Mesenchymal stem cell (in vitro differentiated cells and primary cell): ENCODE data around the gene FARP2.
"Not testable (repeated sequence)": the region's sequence is repeated elsewhere in the genome, so short reads cannot be mapped to it uniquely, and the experiment has no call there.

Experiments
- DNase-seq: peaks from one replicate; pipeline ENCODE4 v3.0.0-alpha.2; 2013
- H2AFZ ChIP-seq: one replicate; pipeline ENCODE4 v1.6.1; 2013; ENCODE audit warnings: low read depth, mild to moderate bottlenecking, control low read depth, inconsistent platforms, low read length, moderate library complexity
- H2AK5ac ChIP-seq: 2 replicates; pipeline ENCODE4 v1.6.1; 2013; ENCODE audit warnings: low read length, moderate library complexity, mild to moderate bottlenecking, inconsistent platforms; ENCODE audit not compliant: severe bottlenecking
- H2BK120ac ChIP-seq: one replicate; pipeline ENCODE4 v1.6.1; 2013; ENCODE audit warnings: low read depth, mild to moderate bottlenecking, inconsistent platforms, low read length, moderate library complexity
- H2BK12ac ChIP-seq, 2 experiments: one replicate each; pipeline ENCODE4 v1.6.1; 2013; ENCODE audit warnings: inconsistent platforms in 2 of 2, low read length in 2 of 2, mild to moderate bottlenecking in 2 of 2, moderate library complexity in 2 of 2, control low read depth in 1 of 2
- H2BK15ac ChIP-seq: one replicate; pipeline ENCODE4 v1.6.1; 2013; ENCODE audit warnings: mild to moderate bottlenecking, low read depth, inconsistent platforms; ENCODE audit not compliant: poor library complexity, severe bottlenecking
- H2BK5ac ChIP-seq: 2 replicates; pipeline ENCODE4 v1.6.1; 2013; ENCODE audit warnings: low read depth, mild to moderate bottlenecking, low read length, control low read depth, inconsistent platforms; ENCODE audit not compliant: poor library complexity, severe bottlenecking
- H3K14ac ChIP-seq, 2 experiments: one replicate each; pipeline ENCODE4 v1.6.1; 2013; ENCODE audit warnings: inconsistent platforms in 2 of 2, low read length in 2 of 2, control low read depth in 1 of 2, mild to moderate bottlenecking in 1 of 2, moderate library complexity in 1 of 2
- H3K18ac ChIP-seq, 2 experiments: one replicate each; pipeline ENCODE4 v1.6.1; 2013; ENCODE audit warnings: inconsistent platforms in 2 of 2, low read length in 2 of 2, control low read depth in 1 of 2, low read depth in 1 of 2, mild to moderate bottlenecking in 1 of 2
- H3K23ac ChIP-seq, 2 experiments: one replicate each; pipeline ENCODE4 v1.6.1; 2013; ENCODE audit warnings: inconsistent platforms in 2 of 2, low read length in 2 of 2, mild to moderate bottlenecking in 2 of 2, moderate library complexity in 2 of 2, control low read depth in 1 of 2
- H3K27ac ChIP-seq: 2 replicates; pipeline ENCODE4 v1.5.1; 2013; ENCODE audit warnings: mild to moderate bottlenecking, moderate library complexity, low read length, control low read depth, inconsistent platforms; ENCODE audit not compliant: poor library complexity, severe bottlenecking
- H3K27me3 ChIP-seq, 2 experiments: 2 replicates each; pipeline versions ENCODE4 v1.6.1 to v1.7.0; 2013; ENCODE audit warnings: low read length in 2 of 2, mild to moderate bottlenecking in 2 of 2, moderate library complexity in 2 of 2, control low read depth in 1 of 2, inconsistent platforms in 1 of 2; ENCODE audit not compliant: control insufficient read depth in 1 of 2, insufficient read depth in 1 of 2
- H3K36me3 ChIP-seq, 2 experiments: 2 replicates each; pipeline versions ENCODE4 v1.6.1 to v1.7.0; 2013; ENCODE audit warnings: low read length in 2 of 2, control low read depth in 1 of 2, inconsistent platforms in 1 of 2, low read depth in 1 of 2, mild to moderate bottlenecking in 1 of 2; ENCODE audit not compliant: insufficient read depth in 2 of 2, control insufficient read depth in 1 of 2
- H3K4ac ChIP-seq, 2 experiments: one replicate each; pipeline ENCODE4 v1.6.1; 2013; ENCODE audit warnings: inconsistent platforms in 2 of 2, low read length in 2 of 2, mild to moderate bottlenecking in 2 of 2, moderate library complexity in 2 of 2, control low read depth in 1 of 2, low read depth in 1 of 2
- H3K4me1 ChIP-seq: 2 replicates; pipeline ENCODE4 v1.6.1; 2013; ENCODE audit warnings: low read depth, low read length, control low read depth; ENCODE audit not compliant: control insufficient read depth, insufficient read depth
- H3K4me2 ChIP-seq: 2 replicates; pipeline ENCODE4 v1.6.1; 2013; ENCODE audit warnings: low read length, mild to moderate bottlenecking, inconsistent platforms; ENCODE audit not compliant: poor library complexity, severe bottlenecking
- H3K4me3 ChIP-seq, 2 experiments: 2 replicates each; pipeline versions ENCODE4 v1.5.1 to v1.7.0; 2013; ENCODE audit warnings: low read length in 2 of 2, mild to moderate bottlenecking in 2 of 2, control low read depth in 1 of 2, low read depth in 1 of 2; ENCODE audit not compliant: insufficient read depth in 1 of 2
- H3K79me1 ChIP-seq: replicated peaks from 2 replicates; pipeline ENCODE4 v1.6.1; 2013; ENCODE audit warnings: mild to moderate bottlenecking, control low read depth, low read length, inconsistent platforms; ENCODE audit not compliant: poor library complexity, severe bottlenecking
- H3K9ac ChIP-seq: 2 replicates; pipeline ENCODE4 v1.7.0; 2013; ENCODE audit warnings: mild to moderate bottlenecking, low read length, moderate library complexity
- H3K9me3 ChIP-seq: 2 replicates; pipeline ENCODE4 v1.7.0; 2013; ENCODE audit warnings: mild to moderate bottlenecking, low read length; ENCODE audit not compliant: control insufficient read depth
- H4K8ac ChIP-seq: one replicate; pipeline ENCODE4 v1.6.1; 2013; ENCODE audit warnings: inconsistent platforms, mild to moderate bottlenecking, low read length, moderate library complexity
- H4K91ac ChIP-seq: one replicate; pipeline ENCODE4 v1.6.1; 2013; ENCODE audit warnings: mild to moderate bottlenecking, low read length, inconsistent platforms
- WGBS: methylation state at CpG from one replicate; pipeline ENCODE4 v1.1.7; 2013; ENCODE audit warnings: mixed read lengths; 5-methylcytosine and 5-hydroxymethylcytosine counted together

FARP2 gene

GRCh38 chr2:241381872-241382271 lies 25.8 kb downstream of the FARP2 start:
- Histone ChIP-seq H2AK5ac (no peak overlapping the region), H3K4me1 (peaks cover 4% of the 10 kb centered on the region), H2BK120ac (no peak overlapping the region), H3K4me3 (no peak overlapping the region), H2AFZ (no peak overlapping the region), H4K91ac (no peak overlapping the region), H3K36me3 (peaks cover 17 to 22% of the 10 kb centered on the region in 2 experiments), H3K4ac (no peak overlapping the region), H4K8ac (no peak overlapping the region), H3K4me2 (no peak overlapping the region), H3K9me3 (no peaks in the 10 kb centered on the region), H3K14ac (no peak overlapping the region), H2BK15ac (no peak overlapping the region), H3K18ac (no peak overlapping the region), H3K27me3 (no peaks in the 10 kb centered on the region), H2BK12ac (no peak overlapping the region), H3K23ac (no peak overlapping the region), H3K9ac (no peak overlapping the region), H3K79me1 (peaks cover 32% of the 10 kb centered on the region), H3K27ac (no peak overlapping the region), H2BK5ac (no peak overlapping the region)
- 85% methylated on average over 4 of the region's 4 CpGs for WGBS
- no peak for DNase-seq

- not testable (repeated sequence) for H4K8ac ChIP-seq, DNase-seq, H2BK12ac ChIP-seq, H3K18ac ChIP-seq, H2BK120ac ChIP-seq, H3K14ac ChIP-seq, H3K4ac ChIP-seq, H3K4me2 ChIP-seq, H4K91ac ChIP-seq, H2AK5ac ChIP-seq, H3K27me3 ChIP-seq, H3K4me3 ChIP-seq, H2AFZ ChIP-seq, H3K23ac ChIP-seq, H3K9ac ChIP-seq, H3K9me3 ChIP-seq, H3K27ac ChIP-seq, H3K4me1 ChIP-seq, H2BK5ac ChIP-seq, H2BK15ac ChIP-seq
- WGBS: over 99% methylated on average over 7 of the region's 7 CpGs
- peaks cover 40% of the 10 kb centered on the region for H3K79me1 ChIP-seq
- H3K36me3 ChIP-seq: peaks cover 20 to 21% of the 10 kb centered on the region in 2 experiments
Measured at GRCh38 chr2:241385450-241385849, 29.4 kb downstream of the FARP2 start.

- Histone ChIP-seq H2BK12ac (no peak overlapping the region), H3K14ac (no peak overlapping the region), H3K79me1 (peaks cover 40% of the 10 kb centered on the region), H3K9me3 (no peaks in the 10 kb centered on the region), H3K4me2 (no peak overlapping the region), H2AFZ (no peak overlapping the region), H3K27me3 (no peaks in the 10 kb centered on the region), H3K18ac (no peak overlapping the region), H4K91ac (no peak overlapping the region), H3K4ac (no peak overlapping the region), H3K4me3 (no peak overlapping the region), H3K9ac (no peak overlapping the region), H3K36me3 (peaks cover 13 to 20% of the 10 kb centered on the region in 2 experiments), H2BK15ac (no peak overlapping the region), H2BK5ac (no peak overlapping the region), H2BK120ac (no peak overlapping the region), H4K8ac (no peak overlapping the region), H3K4me1 (peaks cover 5% of the 10 kb centered on the region), H2AK5ac (no peak overlapping the region), H3K23ac (no peak overlapping the region), H3K27ac (no peak overlapping the region)
- WGBS: 92% methylated on average over 4 of the region's 6 CpGs
- DNase-seq: no peak
Measured at GRCh38 chr2:241386519-241386918, 30.4 kb downstream of the FARP2 start.

- Histone ChIP-seq H2BK5ac (no peak overlapping the region), H3K4me3 (no peak overlapping the region), H3K4me1 (peaks cover 8% of the 10 kb centered on the region), H3K27ac (no peak overlapping the region), H3K4ac (no peak overlapping the region), H2AK5ac (no peak overlapping the region), H2BK15ac (no peak overlapping the region), H2BK120ac (no peak overlapping the region), H2BK12ac (no peak overlapping the region), H4K8ac (no peak overlapping the region), H3K18ac (no peak overlapping the region), H3K9me3 (no peaks in the 10 kb centered on the region), H4K91ac (no peak overlapping the region), H3K4me2 (no peak overlapping the region), H3K27me3 (no peaks in the 10 kb centered on the region), H3K36me3 (peaks cover 1 to 4% of the 10 kb centered on the region in 2 experiments), H3K14ac (no peak overlapping the region), H3K9ac (no peak overlapping the region), H3K79me1 (peaks cover 38% of the 10 kb centered on the region), H2AFZ (no peak overlapping the region), H3K23ac (no peak overlapping the region)
- WGBS: 90% methylated on average over 2 of the region's 2 CpGs
- no peak for DNase-seq
Measured at GRCh38 chr2:241389697-241390096, 33.6 kb downstream of the FARP2 start.
